GM21737 (cell line): Measurements from ENCODE around the gene TOR4A.

Source experiments
- ATAC-seq: cut with Tn5 transposase; IDR thresholded peaks from one replicate; pipeline ENCODE4 v1.9.1; 2021; ENCODE audit warnings: mild to moderate bottlenecking, moderate library complexity; ENCODE audit not compliant: unreplicated experiment

Gene TOR4A

GRCh38 chr9:137293094-137293481 is 15.6 kb downstream of the TOR4A start:
- ATAC-seq: no peak

- ATAC-seq: no peak
Observed at GRCh38 chr9:137293482-137294090, 16.1 kb downstream of the TOR4A start.

- ATAC-seq: no peak
Observed at GRCh38 chr9:137294091-137294680, 16.7 kb downstream of the TOR4A start.

GRCh38 chr9:137294681-137295237 is 17.2 kb downstream of the TOR4A start:
- no peak for ATAC-seq

- ATAC-seq: no peak
Observed at GRCh38 chr9:137295238-137295811, 17.8 kb downstream of the TOR4A start.

GRCh38 chr9:137295849-137296669 is 18.5 kb downstream of the TOR4A start:
- no peak for ATAC-seq

GRCh38 chr9:137296670-137297664 is 19.4 kb downstream of the TOR4A start:
- ATAC-seq: no peak

- no peak for ATAC-seq
Observed at GRCh38 chr9:137297966-137298365, 20.4 kb downstream of the TOR4A start.

GRCh38 chr9:137298401-137299202 is 21.1 kb downstream of the TOR4A start:
- no peak for ATAC-seq

- no peak for ATAC-seq
Observed at GRCh38 chr9:137299203-137299565, 21.7 kb downstream of the TOR4A start.

GRCh38 chr9:137299938-137300337 is 22.4 kb downstream of the TOR4A start:
- no peak for ATAC-seq

- no peak for ATAC-seq
Observed at GRCh38 chr9:137300567-137301080, 23.1 kb downstream of the TOR4A start.

GRCh38 chr9:137301081-137301947 is 23.8 kb downstream of the TOR4A start:
- peak; percentile 19 for ATAC-seq

GRCh38 chr9:137302118-137302448 is 24.6 kb downstream of the TOR4A start, which contains the start of gene NRARP:
TSS of gene NRARP (minus strand) at chr9:137302271. CDS start at chr9:137301928, 343 bp downstream.
- peak; percentile 65 for ATAC-seq

- peak; percentile 41 for ATAC-seq
Observed at GRCh38 chr9:137302449-137303150, 25.1 kb downstream of the TOR4A start.

- ATAC-seq: no peak
Observed at GRCh38 chr9:137303151-137303892, 25.8 kb downstream of the TOR4A start.

- no peak for ATAC-seq
Observed at GRCh38 chr9:137303893-137304382, 26.4 kb downstream of the TOR4A start.
